ENCODE measurements around the gene REXO1. TPM values are rescaled to one million over a fixed set of nuclear protein-coding genes. Genes with fewer than 3 reads are reported as not detected.

The REXO1 gene
- total RNA-seq, 1 experiment from 2014 or later: 56.8 TPM

- H3K27ac ChIP-seq (ENCODE audit: insufficient read length, low read depth, low read length): no peak overlapping the region
- Mint-ChIP-seq H3K4me3 (no peak overlapping the region), H3K36me3 (ENCODE audit: insufficient read depth in 1 of 3, low read depth in 3 of 3) (peaks cover 0 to 4% (median 0%) of the 10 kb centered on the region in 3 experiments; a peak in 1 of 7 replicates), H3K9me3 (no peaks in the 10 kb centered on the region; a peak in 1 of 5 replicates), H3K27ac (0 out of 7 replicates have a peak overlapping the region, but pooled peaks of 1 of the 3 experiments have one; percentile 24), H3K4me1 (peaks cover 5 to 15% of the 10 kb centered on the region in 2 experiments), H3K27me3 (ENCODE audit: low read depth) (no peaks in the 10 kb centered on the region)
- H2AK5ac ChIP-seq (ENCODE audit: insufficient read length, low read length): no peak overlapping the region
- no peak overlapping the region for H2BK5ac ChIP-seq (ENCODE audit: insufficient read length, low read length)
- peaks cover 11% of the 10 kb centered on the region for H3K79me1 ChIP-seq (ENCODE audit: insufficient read depth, low read depth, low read length, poor library complexity, severe bottlenecking)
- no CpG with 5 or more reads among the region's 31 CpGs for WGBS (ENCODE audit: extremely low coverage, insufficient read length, low lambda C conversion rate)
- H4K8ac ChIP-seq (replicated peaks; ENCODE audit: insufficient read length, low read depth, low read length): no peak overlapping the region
- H2BK120ac ChIP-seq (ENCODE audit: low read depth, low read length, poor library complexity, severe bottlenecking): no peak overlapping the region
- no peak overlapping the region for H3K18ac ChIP-seq (ENCODE audit: insufficient read length, low read depth, low read length)
- no peaks in the 10 kb centered on the region for H3K9me3 ChIP-seq (ENCODE audit: control insufficient read depth, low read depth, low read length)
- H3K4me1 ChIP-seq (ENCODE audit: insufficient read depth, low read length): no peaks in the 10 kb centered on the region
- H3K4ac ChIP-seq (ENCODE audit: low read depth, low read length): no peak overlapping the region
- H3K23me2 ChIP-seq (ENCODE audit: insufficient read length, low read depth, low read length, poor library complexity, severe bottlenecking): no peaks in the 10 kb centered on the region
- no peak overlapping the region for H3K9ac ChIP-seq (ENCODE audit: extremely low read depth, insufficient read length, low read length)
- H2BK15ac ChIP-seq (ENCODE audit: low read depth, low read length): no peak overlapping the region
- no peak overlapping the region for H3T11ph ChIP-seq (ENCODE audit: low read length)
- no peak overlapping the region for H3K14ac ChIP-seq (ENCODE audit: insufficient read depth, low read length)
- TF ChIP-seq CTCF (conservative IDR thresholded peaks at IDR 0.05): no peak
- peaks cover 4% of the 10 kb centered on the region for H4K20me1 ChIP-seq (ENCODE audit: control insufficient read depth, insufficient read depth, insufficient read length)
- H2AFZ ChIP-seq (ENCODE audit: low read length): no peak overlapping the region
- no peak overlapping the region for H3K56ac ChIP-seq (ENCODE audit: insufficient read length, low read depth, low read length)
- H4K5ac ChIP-seq (ENCODE audit: insufficient read length, low read depth, low read length): no peak overlapping the region
- DNase-seq: no peak
- H3K23ac ChIP-seq (ENCODE audit: insufficient read length, low read depth, low read length): no peak overlapping the region
- H3K27me3 ChIP-seq (ENCODE audit: insufficient read depth, low read length): no peaks in the 10 kb centered on the region
- H3K79me2 ChIP-seq (ENCODE audit: insufficient read depth, low read length): peaks cover 4% of the 10 kb centered on the region; the same call in 1 of the 2 replicates
- H3K4me2 ChIP-seq (ENCODE audit: insufficient read depth, insufficient read length, low read length): no peak overlapping the region
- no peak overlapping the region for H2BK20ac ChIP-seq (ENCODE audit: low read depth, low read length, poor library complexity, severe bottlenecking)
- H4K91ac ChIP-seq (ENCODE audit: insufficient read length, low read depth, low read length): no peak overlapping the region
- H2BK12ac ChIP-seq (ENCODE audit: insufficient read length, low read depth, low read length): no peak overlapping the region
Measured at GRCh38 chr19:1836458-1837221, 11.6 kb downstream of the REXO1 start.
